ENCODE measurements around the gene AKT2.
"Not testable (repeated sequence)": the region's sequence is repeated elsewhere in the genome, so short reads cannot be mapped to it uniquely, and the experiment has no call there.

Gene AKT2

GRCh38 chr19:40219721-40220276 is 65.3 kb downstream of the AKT2 start:
- Histone ChIP-seq H3K9me2 (replicated peaks; ENCODE audit: low read depth, low read length) (no peaks in the 10 kb centered on the region), H3K9ac (ENCODE audit: low read depth, low read length, poor library complexity, severe bottlenecking) (no peak overlapping the region), H4K20me1 (ENCODE audit: insufficient read depth, low read length, poor library complexity, severe bottlenecking) (no peaks in the 10 kb centered on the region), H3K9me3 (ENCODE audit: insufficient read depth, low read depth, low read length) (no peaks in the 10 kb centered on the region), H2AFZ (ENCODE audit: low read length) (no peak overlapping the region), H3K27me3 (ENCODE audit: insufficient read depth, low read length, poor library complexity, severe bottlenecking) (no peaks in the 10 kb centered on the region), H3K4me3 (ENCODE audit: low read length, poor library complexity, severe bottlenecking) (no peak overlapping the region), H3K4me2 (ENCODE audit: low read depth, low read length, poor library complexity, severe bottlenecking) (no peak overlapping the region), H3K4me1 (ENCODE audit: insufficient read depth, low read length, poor library complexity, severe bottlenecking) (no peaks in the 10 kb centered on the region), H3F3A (ENCODE audit: low read depth) (no peaks in the 10 kb centered on the region), H3K36me3 (ENCODE audit: insufficient read depth, low read length) (no peaks in the 10 kb centered on the region), H3K79me2 (ENCODE audit: insufficient read depth, low read length) (no peaks in the 10 kb centered on the region)
- TF ChIP-seq EZH2phosphoT487 (IDR thresholded peaks at IDR 0.05; ENCODE audit: borderline replicate concordance) (no peak), CTCF (conservative IDR thresholded peaks at IDR 0.05; ENCODE audit: low read length) (no peak)

- H2AFZ ChIP-seq (ENCODE audit: low read length); H3K4me1 ChIP-seq (ENCODE audit: insufficient read depth, low read length, poor library complexity, severe bottlenecking); H3K27me3 ChIP-seq (ENCODE audit: insufficient read depth, low read length, poor library complexity, severe bottlenecking); H3K9me2 ChIP-seq (replicated peaks; ENCODE audit: low read depth, low read length); H3K4me2 ChIP-seq (ENCODE audit: low read depth, low read length, poor library complexity, severe bottlenecking); H3K9ac ChIP-seq (ENCODE audit: low read depth, low read length, poor library complexity, severe bottlenecking); H3K9me3 ChIP-seq (ENCODE audit: insufficient read depth, low read depth, low read length); H3F3A ChIP-seq (ENCODE audit: low read depth); H3K4me3 ChIP-seq (ENCODE audit: low read length, poor library complexity, severe bottlenecking); H4K20me1 ChIP-seq (ENCODE audit: insufficient read depth, low read length, poor library complexity, severe bottlenecking); H3K79me2 ChIP-seq (ENCODE audit: insufficient read depth, low read length); H3K36me3 ChIP-seq (ENCODE audit: insufficient read depth, low read length): not testable (repeated sequence)
Observed at GRCh38 chr19:40219029-40219428, 66.1 kb downstream of the AKT2 start.

- no peak within 1 kb of the TSS for H2AFZ ChIP-seq (ENCODE audit: low read length)
- H4K20me1 ChIP-seq (ENCODE audit: insufficient read depth, low read length, poor library complexity, severe bottlenecking): no peaks in the 10 kb centered on the region
- no peaks in the 10 kb centered on the region for H3K9me2 ChIP-seq (replicated peaks; ENCODE audit: low read depth, low read length)
- no peaks in the 10 kb centered on the region for H3F3A ChIP-seq (ENCODE audit: low read depth)
- TF ChIP-seq EZH2phosphoT487 (IDR thresholded peaks at IDR 0.05; ENCODE audit: borderline replicate concordance) (no peak), CTCF (conservative IDR thresholded peaks at IDR 0.05; ENCODE audit: low read length) (no peak)
- no peak within 1 kb of the TSS for H3K4me3 ChIP-seq (ENCODE audit: low read length, poor library complexity, severe bottlenecking)
- H3K36me3 ChIP-seq (ENCODE audit: insufficient read depth, low read length): no peaks in the 10 kb centered on the region
- no peak within 1 kb of the TSS for H3K9ac ChIP-seq (ENCODE audit: low read depth, low read length, poor library complexity, severe bottlenecking)
- no peaks in the 10 kb centered on the region for H3K9me3 ChIP-seq (ENCODE audit: insufficient read depth, low read depth, low read length)
- no peaks in the 10 kb centered on the region for H3K27me3 ChIP-seq (ENCODE audit: insufficient read depth, low read length, poor library complexity, severe bottlenecking)
- no peaks in the 10 kb centered on the region for H3K79me2 ChIP-seq (ENCODE audit: insufficient read depth, low read length)
- H3K4me2 ChIP-seq (ENCODE audit: low read depth, low read length, poor library complexity, severe bottlenecking): no peak within 1 kb of the TSS
- H3K4me1 ChIP-seq (ENCODE audit: insufficient read depth, low read length, poor library complexity, severe bottlenecking): no peaks in the 10 kb centered on the region
Observed at GRCh38 chr19:40217934-40218890, 66.9 kb downstream of the AKT2 start, which contains the start of gene TTC9B. Gene TTC9B, minus strand, starts transcription at chr19:40218384. Its CDS starts 3 bp downstream, at chr19:40218381.

Measured in Loucy (cell line).